GM12892 (cell line): ENCODE results near the gene LIME1.

Experiments
- POLR2A ChIP-seq: IDR thresholded peaks from 2 replicates; pipeline ENCODE4 v1.6.1; 2011; ENCODE audit warnings: low read depth, low read length, control low read depth
- POLR2AphosphoS5 ChIP-seq: IDR thresholded peaks from 2 replicates; pipeline ENCODE4 v1.6.1; 2011; ENCODE audit warnings: low read depth, low read length, control low read depth
- TAF1 ChIP-seq: IDR thresholded peaks from 2 replicates; pipeline ENCODE4 v1.6.1; 2011; ENCODE audit warnings: low read depth, mild to moderate bottlenecking, control low read depth, low read length, borderline replicate concordance

- no peak for TF ChIP-seq POLR2A
- no peak for TF ChIP-seq POLR2AphosphoS5
- TF ChIP-seq TAF1 = no peak
Observed at GRCh38 chr20:63731410-63731809, 5.1 kb upstream of the LIME1 start.
